GM19238 (cell line): ENCODE measurements around the gene JAK2.
"Not testable (repeated sequence)": the region's sequence is repeated elsewhere in the genome, so short reads cannot be mapped to it uniquely, and the experiment has no call there.

Experiments used
- DNase-seq: peaks from one replicate; pipeline ENCODE4 v3.0.0; 2011; ENCODE audit warnings: low spot score; ENCODE audit not compliant: insufficient read length

The JAK2 gene

DNA sequence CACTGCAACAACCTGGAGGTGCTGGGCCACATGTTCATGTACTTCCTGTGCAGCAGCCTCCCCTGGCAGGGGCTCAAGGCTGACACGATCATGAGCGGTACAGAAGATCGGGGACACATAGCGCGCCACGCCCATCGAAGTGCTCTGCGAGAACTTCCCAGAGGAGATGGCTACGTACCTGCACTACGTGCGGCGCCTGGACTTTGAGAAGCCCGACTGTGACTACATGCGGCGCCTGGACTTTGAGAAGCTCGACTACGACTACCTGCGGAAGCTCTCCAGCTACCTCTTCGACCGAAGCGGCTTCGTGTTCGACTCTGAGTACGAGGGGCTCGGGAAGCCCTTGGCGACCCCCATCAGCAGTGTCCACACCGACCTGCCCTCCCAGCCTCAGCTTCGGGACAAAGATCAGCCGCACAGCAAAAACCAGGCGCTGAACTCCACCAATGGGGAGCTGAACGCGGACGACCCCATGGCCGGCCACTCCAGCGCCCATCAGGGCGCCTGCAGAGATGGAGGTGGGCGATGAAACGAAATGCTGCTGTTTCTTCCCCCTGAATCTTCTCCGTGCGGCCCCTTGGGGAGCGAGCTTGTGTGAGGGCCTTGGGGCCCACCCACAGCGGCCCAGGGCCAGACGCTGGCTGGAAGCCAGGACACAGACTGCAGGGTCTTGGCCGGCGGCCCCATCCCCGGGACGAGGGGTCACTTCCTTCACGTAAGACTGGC, 56.5 kb downstream of the JAK2 start:
- no peak for DNase-seq

GRCh38 chr9:5042661-5043178, 57.6 kb downstream of the JAK2 start:
- no peak for DNase-seq

- DNase-seq, result no peak
These were observed 58.3 kb downstream of the JAK2 start for GRCh38 chr9:5043381-5043780.

GRCh38 chr9:5044160-5044559, 59.1 kb downstream of the JAK2 start:
- DNase-seq, result no peak

DNA sequence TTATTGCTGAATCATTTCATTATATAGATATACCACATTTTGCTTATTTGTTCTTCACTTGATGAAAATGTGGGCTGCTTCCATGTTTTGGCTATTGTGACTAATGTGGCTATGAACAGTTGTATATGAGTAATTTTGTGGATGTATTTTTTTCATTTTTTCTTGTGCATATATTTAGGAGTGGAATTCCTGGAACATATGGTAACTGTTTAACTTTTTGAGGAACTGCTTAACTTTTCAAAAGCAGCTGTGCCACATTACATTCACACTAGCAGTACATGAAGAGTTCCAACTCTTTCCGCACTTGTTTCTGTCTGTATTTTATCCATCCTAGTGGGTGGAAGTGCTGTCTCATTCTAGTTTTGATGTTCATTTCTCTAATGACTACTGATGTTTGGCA, 67.8 kb downstream of the JAK2 start:
- DNase-seq, result no peak

GRCh38 chr9:5062631-5063030, 77.6 kb downstream of the JAK2 start:
- no peak for DNase-seq

- DNase-seq, result no peak
These were observed 87.8 kb downstream of the JAK2 start for GRCh38 chr9:5072871-5073270.

- no peak for DNase-seq
These were observed 88.6 kb downstream of the JAK2 start for GRCh38 chr9:5073701-5074100.

DNA sequence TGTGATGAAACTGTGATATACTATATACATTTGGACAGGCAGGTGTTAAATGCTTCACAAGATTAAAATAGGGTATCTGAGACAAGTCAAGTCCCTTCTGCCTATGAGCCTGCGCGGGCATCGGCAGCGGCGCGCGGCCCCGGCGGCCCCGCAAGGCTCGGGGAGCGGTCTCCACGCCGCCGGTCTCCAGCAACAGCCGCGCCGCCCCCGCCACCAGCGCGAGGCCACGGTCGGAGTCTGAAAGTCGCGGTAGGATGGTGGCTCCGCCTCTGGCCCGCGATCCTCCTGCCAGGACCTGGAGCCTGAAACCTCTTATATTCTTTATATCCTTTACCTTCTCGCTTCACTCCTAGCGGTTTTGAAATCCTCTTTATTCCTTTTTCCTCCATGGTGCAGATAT, 100.9 kb downstream of the JAK2 start:
- DNase-seq, result no peak

- DNase-seq, result no peak
These were observed 104.7 kb downstream of the JAK2 start for GRCh38 chr9:5089737-5090136.

GRCh38 chr9:5095795-5096194, 110.7 kb downstream of the JAK2 start:
- no peak for DNase-seq

GRCh38 chr9:5099466-5099865, 114.4 kb downstream of the JAK2 start:
- DNase-seq, result no peak

- not testable (repeated sequence) for DNase-seq
These were observed 116.1 kb downstream of the JAK2 start for GRCh38 chr9:5101127-5101526.

DNA sequence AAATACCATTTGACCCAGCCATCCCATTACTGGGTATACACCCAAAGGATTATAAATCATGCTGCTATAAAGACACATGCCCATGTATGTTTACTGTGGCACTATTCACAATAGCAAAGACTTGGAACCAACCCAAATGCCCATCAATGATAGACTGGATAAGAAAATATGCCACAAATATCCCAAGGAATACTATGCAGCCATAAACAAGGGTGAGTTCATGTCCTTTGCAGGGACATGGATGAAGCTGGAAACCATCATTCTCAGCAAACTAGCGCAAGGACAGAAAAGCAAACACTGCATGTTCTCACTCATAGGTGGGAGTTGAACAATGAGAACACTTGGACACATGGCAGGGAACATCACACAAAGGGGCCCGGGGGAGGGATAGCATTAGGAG, 121.4 kb downstream of the JAK2 start:
- not testable (repeated sequence) for DNase-seq

GRCh38 chr9:5110867-5111681, 126.0 kb downstream of the JAK2 start:
- DNase-seq, result no peak

- no peak for DNase-seq
These were observed 126.6 kb downstream of the JAK2 start for GRCh38 chr9:5111696-5112095.

GRCh38 chr9:5112109-5112592, 127.1 kb downstream of the JAK2 start:
- no peak for DNase-seq

- DNase-seq, result no peak
These were observed 127.6 kb downstream of the JAK2 start for GRCh38 chr9:5112646-5113045.

DNA sequence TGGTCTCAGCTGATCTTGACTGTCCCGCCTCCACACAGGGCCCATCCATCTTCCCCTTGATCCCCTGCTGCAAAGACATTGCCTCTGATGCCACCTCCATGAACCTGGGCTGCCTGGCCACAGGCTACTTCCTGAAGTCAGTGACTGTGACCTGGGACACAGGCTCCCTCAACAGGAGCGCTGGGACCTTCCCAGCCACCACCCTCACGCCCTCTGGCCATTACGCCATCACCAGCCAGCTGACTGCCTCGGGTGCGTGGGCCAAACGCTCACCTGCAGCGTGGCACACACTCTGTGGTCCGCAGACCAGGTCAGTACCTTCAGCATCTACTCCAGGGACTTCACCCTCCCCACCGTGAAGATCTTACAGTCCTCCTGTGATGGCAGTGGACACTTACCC, 128.5 kb downstream of the JAK2 start:
- DNase-seq, result no peak

DNA sequence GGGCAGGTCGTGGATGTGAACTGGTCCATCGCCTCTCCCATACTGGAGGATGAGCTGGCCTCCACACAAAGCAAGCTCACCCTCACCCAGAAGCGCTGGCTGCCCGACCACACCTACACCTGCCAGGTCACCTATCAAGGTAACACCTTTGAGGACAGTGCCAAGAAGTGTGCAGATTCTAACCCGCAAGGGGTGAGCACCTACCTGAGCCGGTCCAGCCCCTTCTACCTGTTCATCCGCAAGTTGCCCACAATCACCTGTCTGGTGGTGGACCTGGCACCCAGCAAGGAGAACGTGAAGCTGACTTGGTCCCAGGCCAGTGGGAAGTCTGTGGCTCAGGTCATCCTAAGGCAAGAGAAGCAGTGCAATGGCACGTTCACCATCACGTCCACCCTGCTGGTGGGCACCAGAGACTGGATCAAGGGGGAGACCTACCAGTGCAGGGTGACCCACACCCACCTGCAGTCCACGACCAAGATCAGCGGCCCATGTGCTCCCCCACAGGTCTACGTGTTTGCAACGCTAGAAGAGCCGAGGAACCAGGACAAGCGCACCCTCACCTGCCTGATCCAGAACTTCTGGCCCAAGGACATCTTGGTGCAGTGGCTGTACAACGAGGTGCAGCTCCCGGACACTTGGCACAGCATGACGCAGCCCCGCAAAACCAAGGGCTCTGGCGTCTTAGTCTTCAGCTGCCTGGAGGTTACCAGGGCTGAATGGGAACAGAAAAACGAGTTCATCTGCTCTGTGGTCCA, 129.1 kb downstream of the JAK2 start:
- DNase-seq, result no peak

- DNase-seq, result no peak
These were observed 137.0 kb downstream of the JAK2 start for GRCh38 chr9:5122116-5122515.

DNA sequence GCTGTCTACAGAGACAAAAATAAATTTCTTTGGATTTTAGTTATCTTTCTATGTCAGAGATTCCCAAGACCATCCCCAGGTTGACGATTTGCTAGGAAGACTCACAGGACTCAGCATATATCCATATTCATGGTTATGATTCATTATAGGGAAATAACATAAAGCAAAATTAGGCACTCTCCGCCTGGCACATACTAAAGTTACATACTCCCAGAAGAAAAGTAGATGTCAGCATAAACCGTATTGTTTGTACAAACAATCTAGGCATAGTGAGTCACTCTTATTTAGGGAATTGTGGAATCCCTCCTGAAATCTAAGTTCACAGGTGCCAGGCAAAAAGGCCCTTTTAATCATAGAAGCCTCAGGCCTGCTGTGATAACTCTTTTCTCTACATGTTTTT, 137.4 kb downstream of the JAK2 start:
- DNase-seq, result no peak
